BJ (cell line): ENCODE results near the gene NPM1. TPM values are rescaled to one million over a fixed set of nuclear protein-coding genes. Genes with fewer than 3 reads are reported as not detected.

ENCODE experiments used
- CTCF ChIA-PET: fragments of 350-600 bp; formaldehyde crosslinking; extraction: SDS; loops from one replicate; lab custom pipeline; 2021; ENCODE audit warnings: antibody characterized with exemption, inconsistent platforms; lab: Yijun Ruan, JAX
- POLR2A ChIA-PET: fragments of 300-600 bp; sonication (Branson Sonifier 250); formaldehyde crosslinking; extraction: SDS; loops from one replicate; lab custom pipeline; 2021; ENCODE audit warnings: antibody characterized with exemption; lab: Charles Lee
- DNase-seq: peaks from one replicate; pipeline ENCODE4 v3.0.0-alpha.2; 2011; ENCODE audit warnings: low read depth
- H3K27me3 ChIP-seq: 2 replicates; pipeline ENCODE4 v1.6.0; 2011; ENCODE audit warnings: low read length; ENCODE audit not compliant: control insufficient read depth, insufficient read depth
- H3K36me3 ChIP-seq: 2 replicates; pipeline ENCODE4 v1.5.1; 2011; ENCODE audit warnings: low read length; ENCODE audit not compliant: control insufficient read depth, insufficient read depth
- H3K4me3 ChIP-seq: 2 replicates; pipeline ENCODE4 v1.5.1; 2011; ENCODE audit warnings: low read depth, mild to moderate bottlenecking, control low read depth, low read length
- polyA plus RNA-seq: library from polyadenylated mRNA; depleted of rRNA; stranded (reverse); fragments of >200 nt; gene quantifications from 2 replicates; pipeline ENCODE4 v1.2.3, GENCODE V29; 2011
- TF ChIP-seq, protein P1 (sequence below): IDR thresholded peaks from 2 replicates; pipeline ENCODE4 v1.5.1; 2011; ENCODE audit warnings: low read depth, mild to moderate bottlenecking, control low read depth, inconsistent platforms, low read length, moderate library complexity; ENCODE audit not compliant: insufficient read depth

NPM1 gene
- polyA plus RNA-seq, 1 experiment: 2,997 TPM

DNA sequence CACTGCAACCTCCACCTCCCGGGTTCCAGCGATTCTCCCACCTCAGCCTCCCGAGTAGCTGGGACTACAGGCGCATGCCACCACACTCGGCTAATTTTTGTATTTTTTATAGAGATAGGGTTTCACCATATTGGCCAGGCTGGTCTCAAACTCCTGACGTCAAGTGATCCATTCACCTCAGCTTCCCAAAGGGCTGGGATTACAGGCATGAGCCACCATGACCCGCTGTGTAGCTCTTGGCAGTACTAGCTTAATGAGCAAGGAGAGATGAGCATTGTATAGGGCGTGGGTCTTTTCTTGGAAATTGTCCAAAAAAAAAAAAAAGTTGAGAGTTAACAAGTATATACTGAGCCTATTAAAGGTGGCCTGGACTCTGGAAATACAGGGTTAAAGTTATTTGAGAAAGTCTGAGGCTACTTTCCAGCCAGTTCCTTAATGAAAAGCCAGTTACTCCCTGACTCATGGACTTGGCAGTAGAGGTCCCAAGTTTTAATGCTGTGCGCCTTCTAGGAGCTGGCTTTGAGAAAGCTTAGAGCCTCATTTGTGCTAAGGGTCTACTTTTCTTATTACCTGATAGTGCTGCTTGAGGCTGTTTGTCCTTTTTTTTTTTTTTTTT is 27.6 kb downstream of the NPM1 start:
- CTCF ChIA-PET: interaction anchor here (1.0 to 1.2 kb wide), 3 partner anchors 214 to 496 kb away, joined by 3 to 4 read pairs (median 3); no protein-coding TSS in a partner anchor
- no peak for DNase-seq

DNA sequence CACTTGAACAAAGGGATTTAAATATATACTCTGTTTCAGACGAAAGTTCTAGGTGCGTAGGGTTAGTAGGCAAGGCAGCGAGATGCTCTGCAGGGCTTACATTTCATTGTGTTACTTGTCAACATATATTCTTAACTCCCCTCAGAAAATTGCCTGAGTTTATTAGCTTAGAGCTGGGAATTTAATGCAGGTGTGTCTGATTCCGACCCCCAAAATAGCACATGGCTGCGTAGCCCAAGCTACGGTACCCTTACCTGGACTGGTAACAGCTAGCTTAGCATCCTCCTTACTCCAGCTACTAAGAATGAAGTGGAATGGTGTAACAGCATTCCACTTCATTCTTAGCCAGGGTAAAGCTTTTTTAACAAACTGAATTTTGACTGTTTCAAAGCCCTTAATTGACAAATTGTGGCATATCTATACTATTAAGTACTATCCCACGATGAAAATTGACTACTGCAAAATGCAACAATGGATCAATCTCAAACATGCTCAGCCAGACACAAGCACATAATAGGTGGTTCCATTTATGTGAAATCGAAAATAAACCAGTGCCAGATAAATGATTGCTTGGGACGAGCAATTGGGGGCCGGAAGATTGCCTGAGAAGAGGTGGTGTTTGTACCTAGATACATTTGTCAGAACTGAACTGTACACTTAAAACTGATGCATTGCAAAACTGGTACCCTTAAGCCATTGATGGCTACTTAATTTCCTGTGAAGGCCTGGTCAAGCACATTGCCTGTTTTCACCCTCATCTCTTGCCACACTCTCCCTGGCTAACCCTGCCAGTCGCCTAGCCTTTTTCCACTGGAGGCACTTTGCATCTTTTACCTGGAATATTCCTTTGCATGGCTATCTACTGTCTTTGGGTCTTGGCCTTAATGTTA is 28.8 kb downstream of the NPM1 start:
- H3K4me3 ChIP-seq: no peak overlapping the region
- no peaks in the 10 kb centered on the region; the same call in none of the 2 replicates for H3K27me3 ChIP-seq
- TF ChIP-seq, protein P1, sequence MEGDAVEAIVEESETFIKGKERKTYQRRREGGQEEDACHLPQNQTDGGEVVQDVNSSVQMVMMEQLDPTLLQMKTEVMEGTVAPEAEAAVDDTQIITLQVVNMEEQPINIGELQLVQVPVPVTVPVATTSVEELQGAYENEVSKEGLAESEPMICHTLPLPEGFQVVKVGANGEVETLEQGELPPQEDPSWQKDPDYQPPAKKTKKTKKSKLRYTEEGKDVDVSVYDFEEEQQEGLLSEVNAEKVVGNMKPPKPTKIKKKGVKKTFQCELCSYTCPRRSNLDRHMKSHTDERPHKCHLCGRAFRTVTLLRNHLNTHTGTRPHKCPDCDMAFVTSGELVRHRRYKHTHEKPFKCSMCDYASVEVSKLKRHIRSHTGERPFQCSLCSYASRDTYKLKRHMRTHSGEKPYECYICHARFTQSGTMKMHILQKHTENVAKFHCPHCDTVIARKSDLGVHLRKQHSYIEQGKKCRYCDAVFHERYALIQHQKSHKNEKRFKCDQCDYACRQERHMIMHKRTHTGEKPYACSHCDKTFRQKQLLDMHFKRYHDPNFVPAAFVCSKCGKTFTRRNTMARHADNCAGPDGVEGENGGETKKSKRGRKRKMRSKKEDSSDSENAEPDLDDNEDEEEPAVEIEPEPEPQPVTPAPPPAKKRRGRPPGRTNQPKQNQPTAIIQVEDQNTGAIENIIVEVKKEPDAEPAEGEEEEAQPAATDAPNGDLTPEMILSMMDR: no peak
- H3K36me3 ChIP-seq: peaks cover 2% of the 10 kb centered on the region
- POLR2A ChIA-PET: no interaction called here
- CTCF ChIA-PET: interaction anchor here (0.8 to 1.0 kb wide), 3 partner anchors 492 to 495 kb away, joined by 3 to 4 read pairs (median 3); no protein-coding TSS in a partner anchor
- no peak for DNase-seq

More for the DNA sequence above, 27.6 kb downstream of the NPM1 start:
- TF ChIP-seq, protein P1: no peak
- Histone ChIP-seq H3K27me3 (no peaks in the 10 kb centered on the region), H3K4me3 (no peak overlapping the region), H3K36me3 (peaks cover 2% of the 10 kb centered on the region)
- POLR2A ChIA-PET: no interaction called here

DNA sequence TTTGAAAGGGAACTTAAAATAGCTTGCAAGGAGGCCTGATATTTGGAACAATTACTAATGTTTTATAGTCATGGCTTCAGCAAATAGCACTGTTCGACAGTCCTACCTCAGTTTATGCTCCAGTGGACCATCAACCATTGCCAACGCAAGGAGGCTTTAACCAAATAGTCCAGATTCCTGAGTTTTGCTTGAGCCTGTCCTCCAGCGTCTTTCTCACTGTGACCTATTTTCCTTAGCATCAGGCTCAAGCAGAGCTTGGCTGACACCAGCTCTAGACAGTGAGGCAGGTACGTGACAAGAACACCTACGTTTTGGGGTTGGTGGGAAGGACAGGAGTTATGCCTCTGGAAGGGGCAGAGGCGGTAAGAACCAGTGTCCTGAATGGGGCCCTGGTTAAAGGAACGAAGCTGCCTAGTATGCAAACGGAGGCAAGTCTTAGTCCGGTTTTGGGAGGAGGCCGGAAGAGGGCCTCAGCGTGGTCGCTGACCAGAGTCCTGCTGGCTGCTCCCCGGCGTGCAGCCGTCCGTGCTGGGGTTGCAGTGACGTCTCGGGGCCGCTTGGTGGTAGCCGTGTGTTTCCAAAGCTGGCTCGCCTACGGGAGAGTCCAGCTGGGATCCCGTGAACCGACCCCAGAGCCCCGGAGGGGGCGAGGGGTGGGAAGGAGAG is 30.8 kb downstream of the NPM1 start:
- TF ChIP-seq, protein P1: peak; percentile 96
- Histone ChIP-seq H3K27me3 (no peaks in the 10 kb centered on the region; the same call in none of the 2 replicates), H3K4me3 (peak overlapping the region; percentile 17), H3K36me3 (no peaks in the 10 kb centered on the region; the same call in none of the 2 replicates)
- ChIA-PET POLR2A (no interaction called here), CTCF (interaction anchor here (0.5 to 2.9 kb wide), 60 partner anchors 8 to 1016 kb away, joined by 3 to 52 read pairs (median 4); partner anchors contain the start of genes FBXW11 and STK10)
- peak; percentile 11 for DNase-seq

GRCh38 chr5:171418982-171419687 is 31.5 kb downstream of the NPM1 start, which contains the start of gene FGF18:
Gene FGF18 (plus strand): TSS chr5:171419647. CDS start chr5:171420200, 553 bp downstream.
- Histone ChIP-seq H3K27me3 (no peaks in the 10 kb centered on the region; the same call in none of the 2 replicates), H3K4me3 (peak within 1 kb of the TSS; percentile 17), H3K36me3 (no peaks in the 10 kb centered on the region; the same call in none of the 2 replicates)
- no peak for DNase-seq
- ChIA-PET POLR2A (no interaction called here), CTCF (interaction anchor here (0.5 to 2.9 kb wide), 60 partner anchors 8 to 1015 kb away, joined by 3 to 52 read pairs (median 4); partner anchors contain the start of gene STK10)
- TF ChIP-seq, protein P1: no peak
